Mononuclear cell (primary cell): ENCODE data around the gene MYO19. TPM values are rescaled to one million over a fixed set of nuclear protein-coding genes. Genes with fewer than 3 reads are reported as not detected.
"Not testable (repeated sequence)": the region's sequence is repeated elsewhere in the genome, so short reads cannot be mapped to it uniquely, and the experiment has no call there.

Experiments
- H3K27me3 ChIP-seq: 2 replicates; pipeline ENCODE4 v1.6.0; 2011; ENCODE audit warnings: low read length, control low read depth; ENCODE audit not compliant: insufficient read depth
- H3K4me1 ChIP-seq: 2 replicates; pipeline ENCODE4 v1.5.1; 2011; ENCODE audit warnings: mild to moderate bottlenecking, low read length, control low read depth; ENCODE audit not compliant: insufficient read depth
- H3K4me3 ChIP-seq: 2 replicates; pipeline ENCODE4 v1.5.1; 2011; ENCODE audit warnings: mild to moderate bottlenecking, low read length, moderate library complexity
- H3K9me3 ChIP-seq: 2 replicates; pipeline ENCODE4 v1.5.1; 2011; ENCODE audit warnings: low read depth, mild to moderate bottlenecking, control low read depth, low read length
- total RNA-seq: library from RNA; depleted of rRNA; stranded (reverse); fragments of >200 nt; gene quantifications from one replicate; pipeline ENCODE4 v1.2.3, GENCODE V29; 2012

MYO19 gene
- total RNA-seq, 1 donor, result 36.8 TPM

- H3K4me1 ChIP-seq, result no peaks in the 10 kb centered on the region
- H3K9me3 ChIP-seq, result no peaks in the 10 kb centered on the region
- no peaks in the 10 kb centered on the region for H3K27me3 ChIP-seq
- H3K4me3 ChIP-seq, result no peak overlapping the region
Measured at GRCh38 chr17:36496018-36496789, 38.5 kb downstream of the MYO19 start.

DNA sequence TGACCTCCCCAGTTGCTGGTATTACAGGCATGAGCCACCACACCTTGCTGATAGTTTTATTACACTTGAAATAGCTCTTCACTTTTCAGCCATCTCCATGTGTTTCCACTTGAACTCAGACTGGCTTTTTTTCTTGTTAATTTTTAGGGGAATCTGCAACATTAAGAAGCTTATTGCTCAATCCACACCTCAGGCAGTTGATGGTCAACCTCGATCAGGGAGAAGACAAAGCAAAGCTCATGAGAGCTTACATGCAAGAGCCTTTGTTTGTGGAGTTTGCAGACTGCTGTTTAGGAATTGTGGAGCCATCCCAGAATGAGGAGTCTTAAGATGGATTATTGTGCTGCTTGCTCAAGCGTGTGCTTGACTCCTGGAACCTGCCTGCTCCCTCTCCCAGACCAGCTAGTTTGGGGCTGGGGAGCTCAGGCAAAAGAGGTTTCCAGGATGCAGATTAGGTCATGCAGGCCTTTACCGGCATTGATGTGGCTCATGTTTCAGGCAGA, 39.5 kb downstream of the MYO19 start:
- no peaks in the 10 kb centered on the region for H3K9me3 ChIP-seq
- H3K4me3 ChIP-seq, result no peak overlapping the region
- H3K27me3 ChIP-seq, result no peaks in the 10 kb centered on the region
- no peaks in the 10 kb centered on the region for H3K4me1 ChIP-seq

GRCh38 chr17:36494674-36495073, 40.0 kb downstream of the MYO19 start:
- H3K4me3 ChIP-seq, result no peak overlapping the region
- H3K27me3 ChIP-seq, result no peaks in the 10 kb centered on the region
- H3K9me3 ChIP-seq, result no peaks in the 10 kb centered on the region
- no peaks in the 10 kb centered on the region for H3K4me1 ChIP-seq

DNA sequence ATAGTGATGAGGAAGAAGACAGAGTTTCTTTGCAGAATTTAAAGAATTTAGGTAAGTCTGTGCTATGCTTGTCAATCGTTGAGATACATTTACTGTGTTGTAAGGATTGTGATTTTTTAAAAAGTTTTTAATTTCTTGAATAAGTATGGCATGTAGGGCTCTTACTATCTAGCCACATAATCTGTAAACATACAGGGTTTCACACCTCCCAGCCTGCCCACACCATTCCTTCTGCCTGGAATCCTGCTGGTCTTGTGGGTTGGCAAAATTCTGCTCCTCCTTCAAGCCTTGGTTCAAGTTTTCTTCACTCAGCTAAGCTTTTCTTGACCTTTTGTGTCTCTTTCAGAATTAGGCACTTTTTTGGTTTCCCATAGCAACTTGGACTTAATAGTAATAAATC, 40.7 kb downstream of the MYO19 start:
- Histone ChIP-seq H3K27me3 (no peaks in the 10 kb centered on the region), H3K9me3 (no peaks in the 10 kb centered on the region), H3K4me1 (no peaks in the 10 kb centered on the region), H3K4me3 (no peak overlapping the region)

- Histone ChIP-seq H3K4me3 (peak within 1 kb of the TSS; percentile 86), H3K9me3 (no peaks in the 10 kb centered on the region), H3K27me3 (peaks cover 12% of the 10 kb centered on the region), H3K4me1 (peaks cover 34% of the 10 kb centered on the region)
Measured at GRCh38 chr17:36486204-36487194, 48.2 kb downstream of the MYO19 start, which contains the start of gene ZNHIT3. ZNHIT3 (plus strand) TSS chr17:36486681; CDS start chr17:36486700, 19 bp downstream.

- peaks cover 34% of the 10 kb centered on the region for H3K4me1 ChIP-seq
- peak overlapping the region; percentile 86 for H3K4me3 ChIP-seq
- peaks cover 14% of the 10 kb centered on the region for H3K27me3 ChIP-seq
- no peaks in the 10 kb centered on the region for H3K9me3 ChIP-seq
Measured at GRCh38 chr17:36485805-36486203, 48.9 kb downstream of the MYO19 start.

DNA sequence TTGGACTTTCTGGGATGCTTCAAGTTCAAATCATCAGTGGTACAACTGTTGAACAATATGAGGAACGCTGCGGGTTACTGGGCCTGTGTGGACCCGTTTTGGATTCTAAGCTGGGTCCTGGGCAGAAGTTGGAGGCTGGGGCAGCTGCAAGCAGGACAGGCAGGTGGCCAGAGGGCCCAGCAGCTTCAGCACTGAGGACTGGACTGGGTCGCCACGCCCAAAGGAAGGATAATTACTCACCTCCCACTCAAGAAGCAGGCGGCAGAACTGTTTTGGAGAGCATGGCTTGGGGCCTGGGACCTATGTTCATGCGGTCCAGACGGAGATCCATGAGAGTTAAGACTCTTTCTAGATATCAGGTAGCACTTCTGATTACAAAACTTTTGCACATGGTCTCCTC, 49.6 kb downstream of the MYO19 start:
- H3K27me3 ChIP-seq, result peaks cover 14% of the 10 kb centered on the region
- no peak overlapping the region for H3K4me3 ChIP-seq
- peaks cover 34% of the 10 kb centered on the region for H3K4me1 ChIP-seq
- no peaks in the 10 kb centered on the region for H3K9me3 ChIP-seq

DNA sequence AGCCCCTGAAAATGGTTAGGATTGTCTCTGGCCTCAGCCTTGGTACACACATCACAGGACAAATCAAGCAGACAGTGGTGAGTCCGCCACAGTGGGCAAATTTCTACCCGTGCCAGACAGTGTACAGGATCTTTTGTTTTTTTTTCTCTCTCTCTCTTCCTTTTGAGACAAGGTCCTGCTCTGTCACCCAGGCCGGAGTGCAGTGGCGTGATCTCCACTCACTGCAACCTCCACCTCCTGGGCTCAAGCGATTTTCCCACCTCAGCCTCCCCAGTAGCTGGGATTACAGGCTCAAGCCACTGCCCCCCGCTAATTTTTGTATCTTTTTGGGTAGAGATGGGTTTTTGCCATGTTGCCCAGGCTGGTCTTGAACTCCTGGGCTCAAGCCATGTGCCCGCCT, 50.6 kb downstream of the MYO19 start:
- H3K9me3 ChIP-seq, H3K4me3 ChIP-seq: not testable (repeated sequence)
- Histone ChIP-seq H3K27me3 (peaks cover 17% of the 10 kb centered on the region), H3K4me1 (peaks cover 34% of the 10 kb centered on the region)

GRCh38 chr17:36482611-36483504, 51.8 kb downstream of the MYO19 start:
- Histone ChIP-seq H3K4me3 (peak overlapping the region; percentile 12), H3K4me1 (peaks cover 29% of the 10 kb centered on the region), H3K27me3 (peaks cover 17% of the 10 kb centered on the region), H3K9me3 (no peaks in the 10 kb centered on the region)

GRCh38 chr17:36481829-36482228, 52.8 kb downstream of the MYO19 start:
- Histone ChIP-seq H3K27me3 (peaks cover 17% of the 10 kb centered on the region), H3K4me3 (no peak overlapping the region), H3K9me3 (no peaks in the 10 kb centered on the region), H3K4me1 (peaks cover 19% of the 10 kb centered on the region)

- Histone ChIP-seq H3K4me3 (no peak overlapping the region), H3K4me1 (no peaks in the 10 kb centered on the region), H3K9me3 (no peaks in the 10 kb centered on the region), H3K27me3 (peaks cover 5% of the 10 kb centered on the region)
Measured at GRCh38 chr17:36475346-36475970, 59.2 kb downstream of the MYO19 start.

- H3K4me3 ChIP-seq, result no peak overlapping the region
- no peaks in the 10 kb centered on the region for H3K9me3 ChIP-seq
- H3K4me1 ChIP-seq, result no peaks in the 10 kb centered on the region
- peaks cover 4% of the 10 kb centered on the region for H3K27me3 ChIP-seq
Measured at GRCh38 chr17:36474571-36474970, 60.1 kb downstream of the MYO19 start.

DNA sequence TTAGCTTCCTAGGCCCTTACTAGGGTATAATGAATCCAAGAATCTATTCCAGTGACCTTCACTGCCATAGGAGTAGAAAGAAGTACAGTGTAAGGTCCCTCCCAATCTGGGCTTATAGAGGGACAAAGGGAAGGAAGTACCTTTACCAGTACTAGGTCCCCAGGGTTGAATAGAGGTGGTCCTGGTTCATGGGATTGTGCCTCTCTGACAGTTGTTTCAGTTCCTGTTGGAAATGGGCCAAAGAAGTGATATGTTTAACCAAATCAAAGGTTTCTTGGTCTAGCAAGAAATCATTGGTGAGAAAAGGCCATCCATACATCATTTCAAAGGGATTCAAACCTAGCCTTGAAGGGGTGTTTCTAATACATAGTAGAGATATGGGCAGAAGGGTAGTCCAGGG, 64.2 kb downstream of the MYO19 start:
- Histone ChIP-seq H3K27me3 (peaks cover 10% of the 10 kb centered on the region), H3K9me3 (no peaks in the 10 kb centered on the region), H3K4me3 (no peak overlapping the region), H3K4me1 (no peaks in the 10 kb centered on the region)

- Histone ChIP-seq H3K4me3 (no peak overlapping the region), H3K27me3 (peaks cover 17% of the 10 kb centered on the region), H3K9me3 (no peaks in the 10 kb centered on the region), H3K4me1 (no peaks in the 10 kb centered on the region)
Measured at GRCh38 chr17:36469733-36470132, 64.9 kb downstream of the MYO19 start.
